Panc1 (cell line): ENCODE data around the gene UNC13B. TPM values are rescaled to one million over a fixed set of nuclear protein-coding genes. Genes with fewer than 3 reads are reported as not detected.

Experiments used
- ATAC-seq: fragments of 200-7000 bp; cut with Tn5 transposase; 2 replicates; pipeline ENCODE4 v1.9.1; 2020; ENCODE audit warnings: mild to moderate bottlenecking, moderate library complexity
- BruUV-seq: library from RNA; stranded (reverse); fragments of 400-500 nt; replicated peaks from 2 replicates; lab custom pipeline; 2021; lab: Mats Ljungman, UMichigan
- CTCF ChIA-PET: fragments of 300-600 bp; sonication (Branson Sonifier 250); formaldehyde crosslinking; loops from one replicate; lab custom pipeline; 2022; ENCODE audit warnings: antibody characterized with exemption; lab: Charles Lee
- POLR2A ChIA-PET: fragments of 300-600 bp; sonication (Branson Sonifier 250); formaldehyde crosslinking; loops from one replicate; lab custom pipeline; 2022; ENCODE audit warnings: antibody characterized with exemption; lab: Charles Lee
- DNase-seq: peaks from one replicate; pipeline ENCODE4 v3.0.0-alpha.2; 2010; ENCODE audit warnings: low read depth, low spot score
- H3K27ac ChIP-seq: 2 replicates; pipeline ENCODE4 v1.5.1; 2011; ENCODE audit warnings: mild to moderate bottlenecking, low read length, inconsistent platforms
- H3K27me3 ChIP-seq: fragments of 200-500 bp; sonication (Bioruptor generic); 2 replicates; pipeline ENCODE4 v1.6.0; 2014; ENCODE audit warnings: low read length, inconsistent platforms; ENCODE audit not compliant: control insufficient read depth, insufficient read depth
- H3K36me3 ChIP-seq: fragments of 200-500 bp; sonication (Bioruptor generic); 2 replicates; pipeline ENCODE4 v1.5.1; 2014; ENCODE audit warnings: inconsistent platforms, mild to moderate bottlenecking, low read length, moderate library complexity; ENCODE audit not compliant: control insufficient read depth, insufficient read depth
- H3K4me1 ChIP-seq: 2 replicates; pipeline ENCODE4 v1.5.1; 2011; ENCODE audit warnings: inconsistent platforms, mild to moderate bottlenecking, low read length, moderate library complexity; ENCODE audit not compliant: control insufficient read depth, insufficient read depth
- H3K4me3 ChIP-seq, 2 experiments: 2 replicates each; pipeline ENCODE4 v1.5.1; 2011 to 2012; ENCODE audit warnings: low read depth in 2 of 2, low read length in 2 of 2, mild to moderate bottlenecking in 2 of 2, inconsistent platforms in 1 of 2, moderate library complexity in 1 of 2
- H3K9me3 ChIP-seq: fragments of 200-500 bp; sonication (Bioruptor generic); 2 replicates; pipeline ENCODE4 v1.5.1; 2014; ENCODE audit warnings: low read depth, mild to moderate bottlenecking, inconsistent platforms, low read length, moderate library complexity; ENCODE audit not compliant: control insufficient read depth, insufficient read depth
- CTCF ChIP-seq: fragments of 450-650 bp; IDR thresholded peaks from 2 replicates; pipeline ENCODE4 v1.5.1; 2017; ENCODE audit warnings: mild to moderate bottlenecking
- POLR2AphosphoS5 ChIP-seq: IDR thresholded peaks from 2 replicates; pipeline ENCODE4 v1.6.1; 2012; ENCODE audit warnings: mild to moderate bottlenecking, low read depth, low read length, moderate library complexity
- SIN3A ChIP-seq: IDR thresholded peaks from 2 replicates; pipeline ENCODE4 v1.6.1; 2012; ENCODE audit warnings: low read depth, mild to moderate bottlenecking, low read length, moderate library complexity, borderline replicate concordance; ENCODE audit not compliant: insufficient read depth
- TCF7L2 ChIP-seq: IDR thresholded peaks from 2 replicates; pipeline ENCODE4 v1.6.1; 2011; ENCODE audit warnings: mild to moderate bottlenecking, low read depth, low read length, inconsistent platforms
- in situ Hi-C: cut with HindIII; loops from 2 replicates; pipeline ENCODE4 v1.10.0; 2016; ENCODE audit warnings: low sequenced_read_pairs, low pct_unique_long_range_greater_than_20kb
- intact Hi-C: fragments of 100-400 bp; cut with micrococcal nuclease; formaldehyde crosslinking; loops from one replicate; pipeline ENCODE4 v1.10.0; 2022; ENCODE audit not compliant: unreplicated experiment
- total RNA-seq: library from RNA; stranded (reverse); gene quantifications from one replicate; pipeline ENCODE4 v1.2.1, GENCODE V29; 2021; ENCODE audit not compliant: unreplicated experiment
- TF ChIP-seq, protein P1 (sequence below), 2 experiments: IDR thresholded peaks; 2 replicates each; pipeline ENCODE4 v1.6.1; 2011 to 2012; ENCODE audit warnings: low read depth in 2 of 2, control low read depth in 1 of 2, low read length in 1 of 2, mild to moderate bottlenecking in 1 of 2, moderate library complexity in 1 of 2; ENCODE audit not compliant: insufficient read depth in 1 of 2

UNC13B gene
- total RNA-seq, 1 experiment from 2014 or later, result 35.2 TPM

- H3K27ac ChIP-seq, result no peak overlapping the region
- in situ Hi-C loops (no loop called here), intact Hi-C loops (loop anchor here (10.0 kb wide), 1 partner anchor 70 kb away; no protein-coding TSS in a partner anchor)
- DNase-seq, result no peak
- BruUV-seq, result no TSS peak
- H3K4me3 ChIP-seq, result no peak overlapping the region
- ChIA-PET CTCF (no interaction called here), POLR2A (no interaction called here)
- H3K4me1 ChIP-seq, result no peaks in the 10 kb centered on the region
- no peaks in the 10 kb centered on the region for H3K9me3 ChIP-seq
- no peaks in the 10 kb centered on the region for H3K36me3 ChIP-seq
- ATAC-seq, result no peak
- H3K27me3 ChIP-seq, result no peaks in the 10 kb centered on the region
- TF ChIP-seq TCF7L2 (no peak), POLR2AphosphoS5 (no peak), CTCF (no peak), SIN3A (no peak)
- TF ChIP-seq, protein P1, sequence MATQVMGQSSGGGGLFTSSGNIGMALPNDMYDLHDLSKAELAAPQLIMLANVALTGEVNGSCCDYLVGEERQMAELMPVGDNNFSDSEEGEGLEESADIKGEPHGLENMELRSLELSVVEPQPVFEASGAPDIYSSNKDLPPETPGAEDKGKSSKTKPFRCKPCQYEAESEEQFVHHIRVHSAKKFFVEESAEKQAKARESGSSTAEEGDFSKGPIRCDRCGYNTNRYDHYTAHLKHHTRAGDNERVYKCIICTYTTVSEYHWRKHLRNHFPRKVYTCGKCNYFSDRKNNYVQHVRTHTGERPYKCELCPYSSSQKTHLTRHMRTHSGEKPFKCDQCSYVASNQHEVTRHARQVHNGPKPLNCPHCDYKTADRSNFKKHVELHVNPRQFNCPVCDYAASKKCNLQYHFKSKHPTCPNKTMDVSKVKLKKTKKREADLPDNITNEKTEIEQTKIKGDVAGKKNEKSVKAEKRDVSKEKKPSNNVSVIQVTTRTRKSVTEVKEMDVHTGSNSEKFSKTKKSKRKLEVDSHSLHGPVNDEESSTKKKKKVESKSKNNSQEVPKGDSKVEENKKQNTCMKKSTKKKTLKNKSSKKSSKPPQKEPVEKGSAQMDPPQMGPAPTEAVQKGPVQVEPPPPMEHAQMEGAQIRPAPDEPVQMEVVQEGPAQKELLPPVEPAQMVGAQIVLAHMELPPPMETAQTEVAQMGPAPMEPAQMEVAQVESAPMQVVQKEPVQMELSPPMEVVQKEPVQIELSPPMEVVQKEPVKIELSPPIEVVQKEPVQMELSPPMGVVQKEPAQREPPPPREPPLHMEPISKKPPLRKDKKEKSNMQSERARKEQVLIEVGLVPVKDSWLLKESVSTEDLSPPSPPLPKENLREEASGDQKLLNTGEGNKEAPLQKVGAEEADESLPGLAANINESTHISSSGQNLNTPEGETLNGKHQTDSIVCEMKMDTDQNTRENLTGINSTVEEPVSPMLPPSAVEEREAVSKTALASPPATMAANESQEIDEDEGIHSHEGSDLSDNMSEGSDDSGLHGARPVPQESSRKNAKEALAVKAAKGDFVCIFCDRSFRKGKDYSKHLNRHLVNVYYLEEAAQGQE (IDR thresholded peaks at IDR 0.05; ENCODE audit: insufficient read depth in 1 of 2, low read depth in 2 of 2, low read length in 1 of 2), result no peak
Observed at GRCh38 chr9:35374436-35374835, 212.6 kb downstream of the UNC13B start.

DNA sequence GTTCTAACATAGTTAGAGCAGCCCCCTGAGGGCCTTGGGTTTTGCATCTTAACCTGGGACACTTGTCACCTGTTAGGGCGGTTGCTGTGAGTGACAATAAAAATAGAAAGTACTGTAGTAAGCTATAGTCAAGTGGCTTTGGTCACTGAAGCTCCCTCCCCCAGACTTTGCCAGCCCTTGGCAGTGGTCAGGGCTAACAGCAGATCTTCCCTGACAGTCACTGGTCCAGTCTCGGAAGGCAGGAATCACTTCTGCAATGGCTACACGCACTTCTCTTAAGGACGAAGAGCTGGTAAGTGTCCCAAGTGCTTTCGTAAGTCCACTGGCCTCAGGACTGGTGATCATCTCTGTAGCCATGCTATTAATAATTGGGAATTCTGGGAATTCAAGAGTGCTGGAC, 213.1 kb downstream of the UNC13B start:
- no TSS peak for BruUV-seq
- ATAC-seq (no peak), DNase-seq (no peak)
- Histone ChIP-seq H3K27ac (no peak overlapping the region), H3K36me3 (no peaks in the 10 kb centered on the region), H3K9me3 (no peaks in the 10 kb centered on the region), H3K4me3 (no peak overlapping the region), H3K4me1 (no peaks in the 10 kb centered on the region), H3K27me3 (no peaks in the 10 kb centered on the region)
- intact Hi-C loops, result loop anchor here (10.0 kb wide), 1 partner anchor 70 kb away; no protein-coding TSS in a partner anchor
- ChIA-PET POLR2A (interaction anchor here (0.6 kb wide), 1 partner anchor 366 kb away, joined by 4 read pairs; no protein-coding TSS in a partner anchor), CTCF (no interaction called here)
- in situ Hi-C loops, result no loop called here
- TF ChIP-seq SIN3A (no peak), TCF7L2 (no peak), CTCF (no peak), POLR2AphosphoS5 (no peak)
- TF ChIP-seq, protein P1 (IDR thresholded peaks at IDR 0.05; ENCODE audit: insufficient read depth in 1 of 2, low read depth in 2 of 2, low read length in 1 of 2), result no peak
